HG03066 (cell line): ENCODE data around the gene FBXO44.
"Not testable (repeated sequence)": the region's sequence is repeated elsewhere in the genome, so short reads cannot be mapped to it uniquely, and the experiment has no call there.

Source experiments
- ATAC-seq: cut with Tn5 transposase; IDR thresholded peaks from one replicate; pipeline ENCODE4 v1.9.1; 2021; ENCODE audit warnings: low read depth; ENCODE audit not compliant: unreplicated experiment

Gene FBXO44

GRCh38 chr1:11638121-11638520 lies 16.6 kb upstream of the FBXO44 start:
- ATAC-seq = no peak

GRCh38 chr1:11639372-11639771 lies 15.3 kb upstream of the FBXO44 start:
- no peak for ATAC-seq

GRCh38 chr1:11640101-11640500 lies 14.6 kb upstream of the FBXO44 start:
- no peak for ATAC-seq

GRCh38 chr1:11640944-11641343 lies 13.7 kb upstream of the FBXO44 start:
- no peak for ATAC-seq

- ATAC-seq = no peak
Measured at GRCh38 chr1:11641776-11642305, 12.8 kb upstream of the FBXO44 start.

GRCh38 chr1:11642418-11643017 lies 12.2 kb upstream of the FBXO44 start:
- ATAC-seq = not testable (repeated sequence)

GRCh38 chr1:11643782-11644181 lies 10.9 kb upstream of the FBXO44 start:
- no peak for ATAC-seq

- ATAC-seq = no peak
Measured at GRCh38 chr1:11645270-11645669, 9.4 kb upstream of the FBXO44 start.

GRCh38 chr1:11645670-11646265 lies 8.9 kb upstream of the FBXO44 start:
- ATAC-seq = no peak

- ATAC-seq = no peak
Measured at GRCh38 chr1:11646317-11646716, 8.4 kb upstream of the FBXO44 start.

- ATAC-seq = no peak
Measured at GRCh38 chr1:11647333-11647732, 7.3 kb upstream of the FBXO44 start.

- no peak for ATAC-seq
Measured at GRCh38 chr1:11648039-11648438, 6.6 kb upstream of the FBXO44 start.

- no peak for ATAC-seq
Measured at GRCh38 chr1:11648732-11649158, 5.9 kb upstream of the FBXO44 start.

GRCh38 chr1:11649237-11649623 lies 5.4 kb upstream of the FBXO44 start:
- no peak for ATAC-seq

- ATAC-seq = no peak
Measured at GRCh38 chr1:11649624-11650330, 4.9 kb upstream of the FBXO44 start.

GRCh38 chr1:11650331-11650991 lies 4.2 kb upstream of the FBXO44 start:
- ATAC-seq = no peak

GRCh38 chr1:11651017-11651416 lies 3.7 kb upstream of the FBXO44 start:
- ATAC-seq = no peak

GRCh38 chr1:11652203-11652780 lies 2.4 kb upstream of the FBXO44 start:
- no peak for ATAC-seq

GRCh38 chr1:11653101-11653860 lies 1.4 kb upstream of the FBXO44 start:
- ATAC-seq = no peak

GRCh38 chr1:11653861-11654136 lies 878 bp upstream of the FBXO44 start:
- ATAC-seq = no peak
